OCI-LY3 (cell line): ENCODE measurements around the gene PDXK.

Experiments used
- H2AFZ ChIP-seq: fragments of 200-600, 300-600 bp; shearing (Covaris generic); 2 replicates; pipeline ENCODE4 v1.6.0; 2014; ENCODE audit warnings: antibody characterized with exemption, low read depth, low read length
- H3K27ac ChIP-seq: fragments of 200-600, 300-600 bp; sonication (generic); 2 replicates; pipeline ENCODE4 v1.5.1; 2014; ENCODE audit warnings: mild to moderate bottlenecking, low read length, moderate library complexity, mixed read lengths
- H3K27me3 ChIP-seq: fragments of 200-600, 300-600 bp; sonication (generic); 2 replicates; pipeline ENCODE4 v1.6.1; 2014; ENCODE audit warnings: low read depth, low read length, mixed read lengths
- H3K36me3 ChIP-seq: fragments of 200-600, 300-600 bp; sonication (generic); replicated peaks from 2 replicates; pipeline ENCODE3; 2014; ENCODE audit warnings: low read depth, low read length, mixed read lengths
- H3K4me1 ChIP-seq: fragments of 300-600, 200-600 bp; sonication (generic); 2 replicates; pipeline ENCODE4 v1.6.1; 2014; ENCODE audit warnings: low read length, mixed read lengths
- H3K4me2 ChIP-seq: fragments of 200-600, 300-600 bp; sonication (generic); 2 replicates; pipeline ENCODE4 v1.6.1; 2014; ENCODE audit warnings: low read length, mixed read lengths
- H3K4me3 ChIP-seq: fragments of 300-600, 200-600 bp; sonication (generic); 2 replicates; pipeline ENCODE4 v1.5.1; 2014; ENCODE audit warnings: antibody characterized with exemption, mild to moderate bottlenecking, low read length, moderate library complexity
- H3K79me2 ChIP-seq: fragments of 300-600, 200-600 bp; shearing (Covaris generic); 2 replicates; pipeline ENCODE4 v1.6.1; 2014; ENCODE audit warnings: mild to moderate bottlenecking, low read length, mixed read lengths
- H3K9ac ChIP-seq: fragments of 300-600, 200-600 bp; shearing (Covaris generic); 2 replicates; pipeline ENCODE4 v1.6.0; 2014; ENCODE audit warnings: mild to moderate bottlenecking, low read length, moderate library complexity
- H3K9me3 ChIP-seq: fragments of 200-600, 300-600 bp; shearing (Covaris generic); 2 replicates; pipeline ENCODE4 v1.6.1; 2014; ENCODE audit warnings: low read length, mixed read lengths; ENCODE audit not compliant: insufficient read depth
- H4K20me1 ChIP-seq: fragments of 200-600, 300-600 bp; sonication (generic); 2 replicates; pipeline ENCODE4 v1.6.1; 2016; ENCODE audit warnings: low read length, mixed read lengths; ENCODE audit not compliant: insufficient read depth
- CTCF ChIP-seq: fragments of 200-600, 300-600 bp; sonication (generic); IDR thresholded peaks from 2 replicates; pipeline ENCODE4 v1.5.1; 2014; ENCODE audit warnings: antibody characterized with exemption, low read length, low read depth
- EZH2phosphoT487 ChIP-seq: fragments of 200-600 bp; shearing (Covaris generic); IDR thresholded peaks from 2 replicates; pipeline ENCODE4 v1.6.1; 2018; ENCODE audit warnings: antibody characterized with exemption, mixed run types, low read depth

PDXK gene

GRCh38 chr21:43783098-43783700 lies 64.3 kb downstream of the PDXK start:
- Histone ChIP-seq H3K9me3 (no peaks in the 10 kb centered on the region), H4K20me1 (no peaks in the 10 kb centered on the region), H3K79me2 (no peaks in the 10 kb centered on the region), H3K4me3 (no peak overlapping the region), H3K27ac (no peak overlapping the region), H3K4me1 (peaks cover 19% of the 10 kb centered on the region), H3K4me2 (no peak overlapping the region), H3K36me3 (no peaks in the 10 kb centered on the region), H3K27me3 (no peaks in the 10 kb centered on the region), H3K9ac (no peak overlapping the region), H2AFZ (no peak overlapping the region)
- TF ChIP-seq CTCF (no peak), EZH2phosphoT487 (no peak)

- no peak for TF ChIP-seq EZH2phosphoT487
- no peak for TF ChIP-seq CTCF
- no peak overlapping the region for H3K27ac ChIP-seq
These were observed 66.2 kb downstream of the PDXK start for GRCh38 chr21:43785134-43785533.

GRCh38 chr21:43786300-43786806 lies 67.4 kb downstream of the PDXK start:
- peaks cover 21% of the 10 kb centered on the region for H3K79me2 ChIP-seq
- TF ChIP-seq CTCF (no peak), EZH2phosphoT487 (no peak)
- no peak overlapping the region for H3K9ac ChIP-seq
- no peaks in the 10 kb centered on the region for H3K27me3 ChIP-seq
- no peak overlapping the region for H2AFZ ChIP-seq
- H3K4me1 ChIP-seq = peaks cover 17% of the 10 kb centered on the region
- peaks cover 7% of the 10 kb centered on the region for H3K36me3 ChIP-seq
- no peaks in the 10 kb centered on the region for H3K9me3 ChIP-seq
- peaks cover 6% of the 10 kb centered on the region; the same call in 1 of the 2 replicates for H4K20me1 ChIP-seq
- no peak overlapping the region for H3K27ac ChIP-seq
- no peak overlapping the region for H3K4me3 ChIP-seq
- no peak overlapping the region for H3K4me2 ChIP-seq

More at GRCh38 chr21:43785134-43785533, 66.2 kb downstream of the PDXK start:
- peaks cover 8% of the 10 kb centered on the region; the same call in 1 of the 2 replicates for H3K4me1 ChIP-seq
- no peak overlapping the region for H2AFZ ChIP-seq
- no peak overlapping the region for H3K4me2 ChIP-seq
- peaks cover 9% of the 10 kb centered on the region for H3K79me2 ChIP-seq
- H3K9me3 ChIP-seq = no peaks in the 10 kb centered on the region
- no peak overlapping the region for H3K9ac ChIP-seq
- H3K27me3 ChIP-seq = no peaks in the 10 kb centered on the region
- no peak overlapping the region for H3K4me3 ChIP-seq
- H3K36me3 ChIP-seq = no peaks in the 10 kb centered on the region
- no peaks in the 10 kb centered on the region for H4K20me1 ChIP-seq

- no peak overlapping the region for H3K4me2 ChIP-seq
- no peak overlapping the region for H3K27ac ChIP-seq
- H3K4me3 ChIP-seq = no peak overlapping the region
- TF ChIP-seq CTCF (no peak), EZH2phosphoT487 (no peak)
- H4K20me1 ChIP-seq = peaks cover 6% of the 10 kb centered on the region; the same call in 1 of the 2 replicates
- no peak overlapping the region for H2AFZ ChIP-seq
- H3K4me1 ChIP-seq = peaks cover 17% of the 10 kb centered on the region
- H3K79me2 ChIP-seq = peaks cover 26% of the 10 kb centered on the region
- peaks cover 10% of the 10 kb centered on the region for H3K36me3 ChIP-seq
- no peak overlapping the region for H3K9ac ChIP-seq
- no peaks in the 10 kb centered on the region for H3K27me3 ChIP-seq
- no peaks in the 10 kb centered on the region for H3K9me3 ChIP-seq
These were observed 68.0 kb downstream of the PDXK start for GRCh38 chr21:43786807-43787440.
